ENCODE data around the gene DHX32.

GRCh38 chr10:125881192-125881591 lies at the start of gene DHX32:
- TF ChIP-seq EZH2 (IDR thresholded peaks at IDR 0.05; ENCODE audit: low read length), result no peak
- no peak for TF ChIP-seq CTCF (optimal IDR thresholded peaks at IDR 0.05 in 1 of 3, IDR thresholded peaks at IDR 0.05 in 1 of 3, conservative IDR thresholded peaks at IDR 0.05 in 1 of 3; ENCODE audit: extremely low read depth in 1 of 3, insufficient read depth in 2 of 3, low read length in 3 of 3)
